Measurements from ENCODE around the gene ZEB1.

DNA sequence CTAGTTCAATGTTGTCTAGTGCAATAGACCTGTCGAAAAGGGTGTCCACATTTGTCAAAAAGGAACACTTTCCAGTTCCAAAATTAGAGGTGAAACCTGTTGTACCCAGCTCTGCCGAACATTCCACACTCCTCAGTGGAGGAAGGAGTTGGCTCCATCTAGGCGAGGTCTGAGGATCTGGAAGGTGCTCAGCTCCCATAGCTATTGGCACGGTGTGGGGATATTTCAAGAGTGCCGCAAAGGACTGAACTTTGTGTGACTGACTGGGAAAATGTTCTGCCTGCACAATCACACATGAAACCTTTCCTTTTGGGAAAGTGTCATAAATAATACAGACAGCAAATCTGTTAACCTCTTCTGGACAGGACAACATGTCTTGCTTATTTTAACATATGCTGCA lies 48.1 kb upstream of the ZEB1 start:
- TF ChIP-seq, protein P1, sequence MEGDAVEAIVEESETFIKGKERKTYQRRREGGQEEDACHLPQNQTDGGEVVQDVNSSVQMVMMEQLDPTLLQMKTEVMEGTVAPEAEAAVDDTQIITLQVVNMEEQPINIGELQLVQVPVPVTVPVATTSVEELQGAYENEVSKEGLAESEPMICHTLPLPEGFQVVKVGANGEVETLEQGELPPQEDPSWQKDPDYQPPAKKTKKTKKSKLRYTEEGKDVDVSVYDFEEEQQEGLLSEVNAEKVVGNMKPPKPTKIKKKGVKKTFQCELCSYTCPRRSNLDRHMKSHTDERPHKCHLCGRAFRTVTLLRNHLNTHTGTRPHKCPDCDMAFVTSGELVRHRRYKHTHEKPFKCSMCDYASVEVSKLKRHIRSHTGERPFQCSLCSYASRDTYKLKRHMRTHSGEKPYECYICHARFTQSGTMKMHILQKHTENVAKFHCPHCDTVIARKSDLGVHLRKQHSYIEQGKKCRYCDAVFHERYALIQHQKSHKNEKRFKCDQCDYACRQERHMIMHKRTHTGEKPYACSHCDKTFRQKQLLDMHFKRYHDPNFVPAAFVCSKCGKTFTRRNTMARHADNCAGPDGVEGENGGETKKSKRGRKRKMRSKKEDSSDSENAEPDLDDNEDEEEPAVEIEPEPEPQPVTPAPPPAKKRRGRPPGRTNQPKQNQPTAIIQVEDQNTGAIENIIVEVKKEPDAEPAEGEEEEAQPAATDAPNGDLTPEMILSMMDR (conservative IDR thresholded peaks at IDR 0.05 in 1 of 2, IDR thresholded peaks at IDR 0.05 in 1 of 2; ENCODE audit: extremely low read depth in 1 of 2, insufficient read depth in 1 of 2, low read depth in 1 of 2, low read length in 2 of 2), result no peak
- TF ChIP-seq EZH2 (IDR thresholded peaks at IDR 0.05; ENCODE audit: borderline replicate concordance, low read length), result no peak

All from mammary epithelial cell (primary cell).